ENCODE measurements around the gene KCNJ3.

The KCNJ3 gene

DNA sequence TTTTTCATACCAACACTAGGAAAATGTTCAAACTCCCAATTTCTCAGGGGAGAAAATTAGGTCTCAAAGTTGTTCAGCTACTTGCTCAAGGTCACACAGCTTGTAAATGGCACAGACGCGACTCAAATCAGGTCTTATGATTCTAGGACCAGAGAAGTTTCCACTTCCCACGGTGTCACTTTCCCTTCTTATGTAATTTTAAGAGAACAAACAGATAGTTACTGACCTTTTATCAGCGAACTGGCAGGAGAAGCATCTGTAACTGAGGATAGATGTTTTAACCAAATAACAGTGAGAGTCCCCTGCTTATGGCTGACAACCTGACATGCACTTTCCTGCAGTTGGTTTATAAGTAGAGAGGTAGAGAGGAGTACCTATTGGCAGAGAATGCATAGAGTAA is 2.1 kb upstream of the KCNJ3 start:
- 89% methylated on average over 4 of the region's 4 CpGs for WGBS (ENCODE audit: insufficient coverage)
- peaks cover 0 to 4% (median 2%) of the 10 kb centered on the region in 5 experiments for H3K9me3 ChIP-seq (ENCODE audit: control extremely low read depth in 1 of 5, control insufficient read depth in 4 of 5, insufficient read depth in 2 of 5, low read depth in 1 of 5, low read length in 4 of 5)
- no peak for DNase-seq
- H3K36me3 ChIP-seq (ENCODE audit: control insufficient read depth in 4 of 4, insufficient read depth in 4 of 4, low read length in 3 of 4) = no peaks in the 10 kb centered on the region
- H3K27me3 ChIP-seq (replicated peaks in 2 of 5; ENCODE audit: control insufficient read depth in 4 of 5, insufficient read depth in 5 of 5, low read length in 4 of 5) = peaks cover 10 to 49% (median 30%) of the 10 kb centered on the region in 5 experiments
- ChIA-PET POLR2A (no interaction called here), CTCF (no interaction called here)
- H3K4me1 ChIP-seq (ENCODE audit: control extremely low read depth in 1 of 4, control insufficient read depth in 4 of 4, insufficient read depth in 4 of 4, low read length in 3 of 4) = peaks cover 0 to 26% (median 18%) of the 10 kb centered on the region in 4 experiments
- H3K4me3 ChIP-seq (ENCODE audit: control insufficient read depth in 1 of 7, extremely low read depth in 1 of 7, insufficient read depth in 4 of 7, low read depth in 2 of 7, low read length in 6 of 7) = no peak overlapping the region
- H3K27ac ChIP-seq (ENCODE audit: insufficient read depth in 1 of 2, low read depth in 1 of 2, low read length in 2 of 2, poor library complexity in 1 of 2, severe bottlenecking in 2 of 2) = no peak overlapping the region

DNA sequence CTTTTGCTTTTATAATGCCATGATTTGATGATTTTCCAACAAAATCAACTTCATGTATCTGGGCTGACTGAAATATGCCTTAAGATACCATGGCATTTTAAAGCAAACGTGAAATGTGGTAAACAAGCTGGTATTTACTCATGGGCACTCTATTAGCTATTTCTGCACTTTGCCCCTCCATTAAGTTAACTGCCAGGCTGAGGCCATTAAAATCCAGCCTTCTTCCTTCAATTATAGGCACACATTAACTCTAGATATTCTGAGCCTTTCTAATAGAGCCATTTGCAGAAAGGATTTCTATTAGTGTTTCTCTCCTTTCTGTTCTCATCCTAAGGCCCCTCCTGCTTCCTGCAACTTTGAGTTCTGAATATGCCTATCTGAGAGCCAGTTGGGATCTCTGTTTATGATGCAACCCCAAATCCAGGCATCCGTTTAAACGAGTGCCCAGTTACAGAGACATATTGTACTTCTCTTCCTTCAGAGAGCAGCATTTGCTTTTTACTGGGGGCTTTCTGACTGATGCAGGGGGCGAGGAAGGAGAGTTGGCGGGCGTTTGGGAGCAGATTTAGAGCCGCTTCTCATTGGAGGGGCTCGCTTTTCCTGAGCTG is 1.6 kb upstream of the KCNJ3 start:
- ChIA-PET CTCF (interaction anchor here (0.6 kb wide), 1 partner anchor 98 kb away, joined by 4 read pairs; no protein-coding TSS in a partner anchor), POLR2A (interaction anchor here (0.7 kb wide), 1 partner anchor 28 kb away, joined by 3 read pairs; no protein-coding TSS in a partner anchor)
- Histone ChIP-seq H3K36me3 (ENCODE audit: control insufficient read depth in 4 of 4, insufficient read depth in 4 of 4, low read length in 3 of 4) (no peaks in the 10 kb centered on the region), H3K9me3 (ENCODE audit: control extremely low read depth in 1 of 5, control insufficient read depth in 4 of 5, insufficient read depth in 2 of 5, low read depth in 1 of 5, low read length in 4 of 5) (peaks cover 0 to 4% (median 2%) of the 10 kb centered on the region in 5 experiments), H3K27ac (ENCODE audit: insufficient read depth in 1 of 2, low read depth in 1 of 2, low read length in 2 of 2, poor library complexity in 1 of 2, severe bottlenecking in 2 of 2) (no peak overlapping the region), H3K27me3 (replicated peaks in 2 of 5; ENCODE audit: control insufficient read depth in 4 of 5, insufficient read depth in 5 of 5, low read length in 4 of 5) (peaks cover 10 to 49% (median 30%) of the 10 kb centered on the region in 5 experiments), H3K4me1 (ENCODE audit: control extremely low read depth in 1 of 4, control insufficient read depth in 4 of 4, insufficient read depth in 4 of 4, low read length in 3 of 4) (peaks cover 0 to 26% (median 18%) of the 10 kb centered on the region in 4 experiments), H3K4me3 (ENCODE audit: control insufficient read depth in 1 of 7, extremely low read depth in 1 of 7, insufficient read depth in 4 of 7, low read depth in 2 of 7, low read length in 6 of 7) (peak overlapping the region in 6 of 7 experiments; percentile 39 to 79 (median 66))
- 33% methylated on average over 7 of the region's 8 CpGs for WGBS (ENCODE audit: insufficient coverage)
- DNase-seq = no peak

GRCh38 chr2:154697418-154698252 is 860 bp upstream of the KCNJ3 start:
- peaks cover 10 to 49% (median 30%) of the 10 kb centered on the region in 5 experiments for H3K27me3 ChIP-seq (replicated peaks in 2 of 5; ENCODE audit: control insufficient read depth in 4 of 5, insufficient read depth in 5 of 5, low read length in 4 of 5)
- no peak overlapping the region for H3K27ac ChIP-seq (ENCODE audit: insufficient read depth in 1 of 2, low read depth in 1 of 2, low read length in 2 of 2, poor library complexity in 1 of 2, severe bottlenecking in 2 of 2)
- ChIA-PET CTCF (interaction anchor here (0.6 kb wide), 1 partner anchor 99 kb away, joined by 4 read pairs; no protein-coding TSS in a partner anchor), POLR2A (interaction anchor here (0.6 to 0.7 kb wide), 2 partner anchors 27 to 1789 kb away, joined by 3 to 4 read pairs; no protein-coding TSS in a partner anchor)
- no peaks in the 10 kb centered on the region for H3K36me3 ChIP-seq (ENCODE audit: control insufficient read depth in 4 of 4, insufficient read depth in 4 of 4, low read length in 3 of 4)
- peaks cover 0 to 26% (median 18%) of the 10 kb centered on the region in 4 experiments for H3K4me1 ChIP-seq (ENCODE audit: control extremely low read depth in 1 of 4, control insufficient read depth in 4 of 4, insufficient read depth in 4 of 4, low read length in 3 of 4)
- DNase-seq = peak in 2 of 3 donors; percentile 50 to 61
- WGBS (ENCODE audit: insufficient coverage) = under 1% methylated on average over 56 of the region's 69 CpGs
- peaks cover 0 to 4% (median 2%) of the 10 kb centered on the region in 5 experiments for H3K9me3 ChIP-seq (ENCODE audit: control extremely low read depth in 1 of 5, control insufficient read depth in 4 of 5, insufficient read depth in 2 of 5, low read depth in 1 of 5, low read length in 4 of 5)
- peak overlapping the region; percentile 3 to 79 (median 63) for H3K4me3 ChIP-seq (ENCODE audit: control insufficient read depth in 1 of 7, extremely low read depth in 1 of 7, insufficient read depth in 4 of 7, low read depth in 2 of 7, low read length in 6 of 7)

DNA sequence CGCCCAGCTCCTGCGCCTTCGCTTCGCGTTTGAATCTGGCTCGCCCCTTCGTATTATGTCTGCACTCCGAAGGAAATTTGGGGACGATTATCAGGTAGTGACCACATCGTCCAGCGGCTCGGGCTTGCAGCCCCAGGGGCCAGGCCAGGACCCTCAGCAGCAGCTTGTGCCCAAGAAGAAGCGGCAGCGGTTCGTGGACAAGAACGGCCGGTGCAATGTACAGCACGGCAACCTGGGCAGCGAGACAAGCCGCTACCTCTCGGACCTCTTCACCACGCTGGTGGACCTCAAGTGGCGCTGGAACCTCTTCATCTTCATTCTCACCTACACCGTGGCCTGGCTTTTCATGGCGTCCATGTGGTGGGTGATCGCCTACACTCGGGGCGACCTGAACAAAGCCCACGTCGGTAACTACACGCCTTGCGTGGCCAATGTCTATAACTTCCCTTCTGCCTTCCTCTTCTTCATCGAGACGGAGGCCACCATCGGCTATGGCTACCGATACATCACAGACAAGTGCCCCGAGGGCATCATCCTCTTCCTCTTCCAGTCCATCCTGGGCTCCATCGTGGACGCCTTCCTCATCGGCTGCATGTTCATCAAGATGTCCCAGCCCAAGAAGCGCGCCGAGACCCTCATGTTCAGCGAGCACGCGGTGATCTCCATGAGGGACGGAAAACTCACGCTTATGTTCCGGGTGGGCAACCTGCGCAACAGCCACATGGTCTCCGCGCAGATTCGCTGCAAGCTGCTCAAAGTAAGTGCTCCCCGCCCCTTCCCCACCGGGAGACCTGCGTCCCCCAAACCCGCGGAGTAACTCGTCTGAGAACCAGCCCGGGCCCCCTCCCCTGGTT is 453 bp downstream of the KCNJ3 start:
- H3K27me3 ChIP-seq (replicated peaks in 2 of 5; ENCODE audit: control insufficient read depth in 4 of 5, insufficient read depth in 5 of 5, low read length in 4 of 5) = peaks cover 10 to 49% (median 30%) of the 10 kb centered on the region in 5 experiments
- H3K4me3 ChIP-seq (ENCODE audit: control insufficient read depth in 1 of 7, extremely low read depth in 1 of 7, insufficient read depth in 4 of 7, low read depth in 2 of 7, low read length in 6 of 7) = peak overlapping the region in 6 of 7 experiments; percentile 16 to 81 (median 65)
- H3K36me3 ChIP-seq (ENCODE audit: control insufficient read depth in 4 of 4, insufficient read depth in 4 of 4, low read length in 3 of 4) = no peaks in the 10 kb centered on the region
- H3K27ac ChIP-seq (ENCODE audit: insufficient read depth in 1 of 2, low read depth in 1 of 2, low read length in 2 of 2, poor library complexity in 1 of 2, severe bottlenecking in 2 of 2) = no peak overlapping the region
- H3K9me3 ChIP-seq (ENCODE audit: control extremely low read depth in 1 of 5, control insufficient read depth in 4 of 5, insufficient read depth in 2 of 5, low read depth in 1 of 5, low read length in 4 of 5) = peaks cover 0 to 4% (median 2%) of the 10 kb centered on the region in 5 experiments
- POLR2A ChIA-PET = no interaction called here
- DNase-seq = peak in 2 of 3 donors; percentile 19 to 31
- WGBS (ENCODE audit: insufficient coverage) = 7% methylated on average over 55 of the region's 60 CpGs
- peaks cover 0 to 26% (median 18%) of the 10 kb centered on the region in 4 experiments for H3K4me1 ChIP-seq (ENCODE audit: control extremely low read depth in 1 of 4, control insufficient read depth in 4 of 4, insufficient read depth in 4 of 4, low read length in 3 of 4)
- CTCF ChIA-PET = no interaction called here

DNA sequence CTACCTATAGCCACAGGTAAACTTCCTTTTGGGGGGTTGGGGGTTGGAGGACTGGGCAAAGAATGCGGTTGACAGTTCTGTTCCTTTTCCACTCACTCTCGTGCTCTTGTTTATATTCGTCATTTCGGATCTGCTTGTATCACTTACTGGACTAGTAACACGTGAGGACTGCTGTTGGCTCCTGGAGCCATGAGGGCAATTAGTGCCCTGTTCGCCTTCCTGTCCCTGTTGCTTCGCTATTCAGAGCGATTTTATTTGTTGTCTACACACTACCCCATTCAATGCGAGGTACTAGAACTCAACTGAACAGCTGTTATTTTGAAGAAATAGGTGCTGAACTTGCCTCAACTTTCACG is 1.1 kb downstream of the KCNJ3 start:
- CTCF ChIA-PET = no interaction called here

GRCh38 chr2:154700136-154700535 is 1.6 kb downstream of the KCNJ3 start:
- H3K36me3 ChIP-seq (ENCODE audit: control insufficient read depth in 4 of 4, insufficient read depth in 4 of 4, low read length in 3 of 4) = no peaks in the 10 kb centered on the region
- peaks cover 0 to 4% (median 2%) of the 10 kb centered on the region in 5 experiments for H3K9me3 ChIP-seq (ENCODE audit: control extremely low read depth in 1 of 5, control insufficient read depth in 4 of 5, insufficient read depth in 2 of 5, low read depth in 1 of 5, low read length in 4 of 5)
- H3K4me3 ChIP-seq (ENCODE audit: control insufficient read depth in 1 of 7, extremely low read depth in 1 of 7, insufficient read depth in 4 of 7, low read depth in 2 of 7, low read length in 6 of 7) = no peak overlapping the region
- ChIA-PET CTCF (no interaction called here), POLR2A (no interaction called here)
- no peak for DNase-seq
- no CpG with 5 or more reads among the region's 4 CpGs for WGBS (ENCODE audit: insufficient coverage)
- peaks cover 10 to 49% (median 30%) of the 10 kb centered on the region in 5 experiments for H3K27me3 ChIP-seq (replicated peaks in 2 of 5; ENCODE audit: control insufficient read depth in 4 of 5, insufficient read depth in 5 of 5, low read length in 4 of 5)
- H3K4me1 ChIP-seq (ENCODE audit: control extremely low read depth in 1 of 4, control insufficient read depth in 4 of 4, insufficient read depth in 4 of 4, low read length in 3 of 4) = peaks cover 0 to 26% (median 18%) of the 10 kb centered on the region in 4 experiments
- H3K27ac ChIP-seq (ENCODE audit: insufficient read depth in 1 of 2, low read depth in 1 of 2, low read length in 2 of 2, poor library complexity in 1 of 2, severe bottlenecking in 2 of 2) = no peak overlapping the region

More for the DNA sequence above, 1.1 kb downstream of the KCNJ3 start:
- H3K27ac ChIP-seq (ENCODE audit: insufficient read depth in 1 of 2, low read depth in 1 of 2, low read length in 2 of 2, poor library complexity in 1 of 2, severe bottlenecking in 2 of 2) = no peak overlapping the region
- peak in 1 of 3 donors; percentile 3 for DNase-seq
- H3K4me1 ChIP-seq (ENCODE audit: control extremely low read depth in 1 of 4, control insufficient read depth in 4 of 4, insufficient read depth in 4 of 4, low read length in 3 of 4) = peaks cover 0 to 26% (median 18%) of the 10 kb centered on the region in 4 experiments
- H3K27me3 ChIP-seq (replicated peaks in 2 of 5; ENCODE audit: control insufficient read depth in 4 of 5, insufficient read depth in 5 of 5, low read length in 4 of 5) = peaks cover 10 to 49% (median 30%) of the 10 kb centered on the region in 5 experiments
- peaks cover 0 to 4% (median 2%) of the 10 kb centered on the region in 5 experiments for H3K9me3 ChIP-seq (ENCODE audit: control extremely low read depth in 1 of 5, control insufficient read depth in 4 of 5, insufficient read depth in 2 of 5, low read depth in 1 of 5, low read length in 4 of 5)
- WGBS (ENCODE audit: insufficient coverage) = 51% methylated on average over 10 of the region's 10 CpGs
- peak overlapping the region in 3 of 7 experiments; percentile 39 to 79 (median 57) for H3K4me3 ChIP-seq (ENCODE audit: control insufficient read depth in 1 of 7, extremely low read depth in 1 of 7, insufficient read depth in 4 of 7, low read depth in 2 of 7, low read length in 6 of 7)
- no peaks in the 10 kb centered on the region for H3K36me3 ChIP-seq (ENCODE audit: control insufficient read depth in 4 of 4, insufficient read depth in 4 of 4, low read length in 3 of 4)
- POLR2A ChIA-PET = no interaction called here

Measured in common myeloid progenitor, CD34-positive (primary cell).